ENCODE measurements around the gene SNX5. TPM values are rescaled to one million over a fixed set of nuclear protein-coding genes. Genes with fewer than 3 reads are reported as not detected.

The SNX5 gene
- total RNA-seq, 1 donor from 2014 or later, result 139 TPM

- POLR2A ChIA-PET, result no interaction called here
- DNase-seq, result no peak
These were observed 64.6 kb downstream of the SNX5 start for GRCh38 chr20:17904027-17904426.

GRCh38 chr20:17902531-17903083 lies 66.0 kb downstream of the SNX5 start:
- H3K4me3 Mint-ChIP-seq, result peak overlapping the region; percentile 58
- ChIA-PET POLR2A (no interaction called here), CTCF (interaction anchor here (1.1 to 2.2 kb wide), 4 partner anchors 36 to 365 kb away, joined by 3 to 15 read pairs (median 6); partner anchors contain the start of gene RRBP1)
- H3K27me3 Mint-ChIP-seq, result peaks cover 11% of the 10 kb centered on the region
- TF ChIP-seq, protein P1, sequence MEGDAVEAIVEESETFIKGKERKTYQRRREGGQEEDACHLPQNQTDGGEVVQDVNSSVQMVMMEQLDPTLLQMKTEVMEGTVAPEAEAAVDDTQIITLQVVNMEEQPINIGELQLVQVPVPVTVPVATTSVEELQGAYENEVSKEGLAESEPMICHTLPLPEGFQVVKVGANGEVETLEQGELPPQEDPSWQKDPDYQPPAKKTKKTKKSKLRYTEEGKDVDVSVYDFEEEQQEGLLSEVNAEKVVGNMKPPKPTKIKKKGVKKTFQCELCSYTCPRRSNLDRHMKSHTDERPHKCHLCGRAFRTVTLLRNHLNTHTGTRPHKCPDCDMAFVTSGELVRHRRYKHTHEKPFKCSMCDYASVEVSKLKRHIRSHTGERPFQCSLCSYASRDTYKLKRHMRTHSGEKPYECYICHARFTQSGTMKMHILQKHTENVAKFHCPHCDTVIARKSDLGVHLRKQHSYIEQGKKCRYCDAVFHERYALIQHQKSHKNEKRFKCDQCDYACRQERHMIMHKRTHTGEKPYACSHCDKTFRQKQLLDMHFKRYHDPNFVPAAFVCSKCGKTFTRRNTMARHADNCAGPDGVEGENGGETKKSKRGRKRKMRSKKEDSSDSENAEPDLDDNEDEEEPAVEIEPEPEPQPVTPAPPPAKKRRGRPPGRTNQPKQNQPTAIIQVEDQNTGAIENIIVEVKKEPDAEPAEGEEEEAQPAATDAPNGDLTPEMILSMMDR (IDR thresholded peaks at IDR 0.05), result no peak
- DNase-seq (no peak), ATAC-seq (ENCODE audit: low read depth) (no peak)
- intact Hi-C loops (cut with micrococcal nuclease), result loop anchor here (5.0 kb wide), 1 partner anchor 235 kb away; the partner anchor contains the start of genes KAT14 and PET117
- peaks cover 6% of the 10 kb centered on the region for H3K9me3 Mint-ChIP-seq
- H3K27ac Mint-ChIP-seq, result no peak overlapping the region
- H3K4me1 Mint-ChIP-seq, result peaks cover 40% of the 10 kb centered on the region
- H3K36me3 Mint-ChIP-seq (ENCODE audit: low read depth), result no peaks in the 10 kb centered on the region

More at GRCh38 chr20:17904027-17904426, 64.6 kb downstream of the SNX5 start:
- peak; percentile 67 for ATAC-seq (ENCODE audit: low read depth)
- Mint-ChIP-seq H3K4me1 (peaks cover 36% of the 10 kb centered on the region), H3K27me3 (peaks cover 10% of the 10 kb centered on the region), H3K9me3 (peaks cover 6% of the 10 kb centered on the region), H3K4me3 (no peak overlapping the region), H3K36me3 (ENCODE audit: low read depth) (no peaks in the 10 kb centered on the region), H3K27ac (no peak overlapping the region)
- TF ChIP-seq, protein P1 (IDR thresholded peaks at IDR 0.05), result no peak
- CTCF ChIA-PET, result interaction anchor here (0.5 to 1.1 kb wide), 3 partner anchors 35 to 222 kb away, joined by 3 to 5 read pairs (median 4); partner anchors contain the start of gene RRBP1
- intact Hi-C loops (cut with micrococcal nuclease), result loop anchor here (5.0 kb wide), 1 partner anchor 233 kb away; the partner anchor contains the start of genes KAT14 and PET117

DNA sequence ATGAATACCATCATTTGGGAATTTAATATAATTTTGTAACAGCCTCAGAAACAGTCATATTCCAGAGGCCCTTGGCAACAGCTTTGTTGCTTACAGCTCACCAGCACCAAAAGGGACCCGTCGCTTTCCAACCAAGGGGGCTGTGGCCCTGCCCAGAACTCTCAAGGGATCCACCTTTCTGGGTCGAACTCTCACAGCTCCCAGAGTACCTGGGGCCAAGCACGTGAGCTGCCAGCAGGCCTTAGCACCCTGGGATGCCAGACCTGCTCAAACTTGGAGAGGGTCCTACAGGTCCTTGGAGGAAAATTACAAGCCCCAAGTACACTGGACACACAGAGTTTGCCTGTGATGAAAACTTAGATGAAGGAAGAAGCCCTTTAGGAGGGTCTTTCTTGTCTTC lies 66.6 kb downstream of the SNX5 start:
- Mint-ChIP-seq H3K27me3 (peaks cover 14% of the 10 kb centered on the region), H3K9me3 (peaks cover 6% of the 10 kb centered on the region), H3K36me3 (ENCODE audit: low read depth) (no peaks in the 10 kb centered on the region), H3K4me1 (peaks cover 41% of the 10 kb centered on the region), H3K27ac (no peak overlapping the region), H3K4me3 (no peak overlapping the region)
- POLR2A ChIA-PET, result no interaction called here
- ATAC-seq (ENCODE audit: low read depth), result no peak
- CTCF ChIA-PET, result interaction anchor here (0.6 to 2.2 kb wide), 4 partner anchors 37 to 365 kb away, joined by 4 to 15 read pairs (median 6); partner anchors contain the start of gene RRBP1
- no peak for DNase-seq
- intact Hi-C loops (cut with micrococcal nuclease), result loop anchor here (5.0 kb wide), 1 partner anchor 235 kb away; the partner anchor contains the start of genes KAT14 and PET117
- TF ChIP-seq, protein P1 (IDR thresholded peaks at IDR 0.05), result no peak

DNA sequence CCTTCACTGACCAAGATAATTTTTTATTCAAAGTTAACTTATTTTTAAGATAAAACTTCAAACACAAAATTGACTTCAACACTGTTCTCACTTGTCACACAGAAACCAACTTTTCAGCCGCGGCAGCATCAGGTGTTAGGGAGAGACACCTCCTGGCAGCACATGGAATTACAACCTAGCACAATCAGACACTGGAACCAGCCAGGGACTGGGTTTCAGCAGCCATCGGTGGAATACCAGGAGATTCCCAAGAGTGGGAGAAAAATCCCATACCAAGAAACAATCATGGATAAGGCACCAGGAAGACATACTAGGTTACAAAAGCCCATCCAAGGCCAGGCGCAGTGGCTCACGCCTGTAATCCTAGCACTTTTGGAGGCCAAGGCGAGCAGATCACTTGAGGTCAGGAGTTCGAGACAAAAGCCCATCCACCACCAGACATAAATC lies 70.0 kb downstream of the SNX5 start:
- Mint-ChIP-seq H3K4me3 (no peak overlapping the region), H3K4me1 (peaks cover 53% of the 10 kb centered on the region), H3K36me3 (ENCODE audit: low read depth) (no peaks in the 10 kb centered on the region), H3K27me3 (peaks cover 16% of the 10 kb centered on the region), H3K27ac (no peak overlapping the region), H3K9me3 (peaks cover 3% of the 10 kb centered on the region)
- intact Hi-C loops (cut with micrococcal nuclease), result loop anchor here (1.0 to 2.0 kb wide), 8 partner anchors 19 to 393 kb away; no protein-coding TSS in a partner anchor
- ATAC-seq (ENCODE audit: low read depth) (peak; percentile 78), DNase-seq (no peak)
- TF ChIP-seq, protein P1 (IDR thresholded peaks at IDR 0.05), result peak; percentile 93
- ChIA-PET CTCF (interaction anchor here (0.7 to 7.7 kb wide), 8 partner anchors 19 to 394 kb away, joined by 3 to 108 read pairs (median 10); partner anchors contain the start of gene RRBP1), POLR2A (interaction anchor here (4.8 kb wide), 1 partner anchor 217 kb away, joined by 22 read pairs; the partner anchor contains the start of gene RRBP1)
